ENCODE results near the gene CCDC146.

CCDC146 gene

GRCh38 chr7:77284005-77284404, 161.6 kb downstream of the CCDC146 start:
- DNase-seq (ENCODE audit: low spot score): no peak

- no peak for DNase-seq (ENCODE audit: low spot score)
Observed at GRCh38 chr7:77284616-77285015, 162.2 kb downstream of the CCDC146 start.

GRCh38 chr7:77288676-77289320, 166.4 kb downstream of the CCDC146 start:
- no peak for DNase-seq (ENCODE audit: low spot score)

GRCh38 chr7:77289387-77289786, 167.0 kb downstream of the CCDC146 start:
- no peak for DNase-seq (ENCODE audit: low spot score)

GRCh38 chr7:77290425-77290824, 168.0 kb downstream of the CCDC146 start:
- DNase-seq (ENCODE audit: low spot score): no peak

DNA sequence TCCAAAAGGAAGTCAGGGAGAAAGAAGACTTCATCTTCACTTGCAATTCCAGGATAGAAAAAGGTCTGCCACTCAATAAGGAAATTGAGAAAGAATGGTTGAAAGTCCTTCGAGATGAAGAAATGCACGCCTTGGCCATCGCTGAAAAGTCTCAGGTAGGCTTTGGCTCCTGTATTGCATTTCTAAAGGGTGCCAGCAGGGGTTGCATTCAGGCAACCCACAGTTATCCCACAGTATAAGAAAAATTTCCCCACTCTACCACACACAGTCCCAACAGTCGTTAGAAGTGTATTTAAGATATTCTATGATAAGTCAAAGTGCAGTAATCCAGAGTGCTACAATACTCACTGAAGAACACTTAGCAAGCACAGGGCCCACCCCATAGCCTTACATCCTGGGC, 170.6 kb downstream of the CCDC146 start:
- DNase-seq (ENCODE audit: low spot score): no peak

- no peak for DNase-seq (ENCODE audit: low spot score)
Observed at GRCh38 chr7:77295549-77295948, 173.1 kb downstream of the CCDC146 start.

GRCh38 chr7:77306231-77307067, 184.0 kb downstream of the CCDC146 start:
- DNase-seq (ENCODE audit: low spot score): no peak

- DNase-seq (ENCODE audit: low spot score): no peak
Observed at GRCh38 chr7:77308792-77309191, 186.4 kb downstream of the CCDC146 start.

DNA sequence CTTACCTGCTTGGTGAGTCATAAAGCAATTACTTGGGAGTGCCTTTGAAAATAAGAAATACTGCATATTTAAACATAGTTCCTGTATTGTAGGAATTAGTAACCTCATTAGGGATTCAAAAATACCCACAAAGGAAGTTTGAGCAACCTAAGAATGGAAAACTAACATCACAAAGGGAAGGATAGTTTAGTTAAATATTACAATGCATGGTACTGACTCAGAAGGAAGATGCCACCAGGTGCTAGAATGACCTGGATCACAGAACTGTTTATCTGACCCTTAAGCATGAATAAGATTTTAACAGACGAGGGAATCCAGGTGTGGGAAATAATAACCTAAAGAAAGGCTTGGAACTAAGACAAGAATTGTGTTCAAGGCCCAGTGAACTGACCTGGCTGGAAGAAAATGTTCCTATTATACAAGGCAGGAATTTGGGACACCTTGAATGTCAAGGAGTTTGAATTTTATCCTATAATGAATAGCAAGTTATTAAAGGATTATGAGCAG, 187.4 kb downstream of the CCDC146 start:
- no peak for DNase-seq (ENCODE audit: low spot score)

DNA sequence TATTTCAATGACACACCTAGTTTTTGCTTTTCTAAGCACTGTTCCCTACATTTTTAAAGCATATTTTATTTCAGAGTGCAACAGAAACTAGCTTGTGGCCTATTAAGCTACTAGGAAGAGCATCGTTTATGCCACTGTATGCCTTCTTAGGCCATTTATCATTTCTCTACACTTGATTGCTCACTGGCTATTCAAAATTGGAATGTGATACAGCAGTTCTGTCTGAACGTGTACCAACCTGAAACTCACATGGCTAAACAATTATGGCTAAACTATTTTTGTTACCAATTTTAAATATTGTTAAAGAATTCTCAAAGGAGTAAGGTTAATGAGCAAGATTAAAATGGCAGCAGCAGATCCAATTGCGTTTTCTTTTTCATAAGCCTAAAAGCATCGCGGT, 188.6 kb downstream of the CCDC146 start:
- no peak for DNase-seq (ENCODE audit: low spot score)

- no peak for DNase-seq (ENCODE audit: low spot score)
Observed at GRCh38 chr7:77313085-77313484, 190.7 kb downstream of the CCDC146 start.

GRCh38 chr7:77313876-77314480, 191.6 kb downstream of the CCDC146 start:
- no peak for DNase-seq (ENCODE audit: low spot score)

- DNase-seq (ENCODE audit: low spot score): peak; percentile 49
Observed at GRCh38 chr7:77315182-77315591, 192.8 kb downstream of the CCDC146 start.

DNA sequence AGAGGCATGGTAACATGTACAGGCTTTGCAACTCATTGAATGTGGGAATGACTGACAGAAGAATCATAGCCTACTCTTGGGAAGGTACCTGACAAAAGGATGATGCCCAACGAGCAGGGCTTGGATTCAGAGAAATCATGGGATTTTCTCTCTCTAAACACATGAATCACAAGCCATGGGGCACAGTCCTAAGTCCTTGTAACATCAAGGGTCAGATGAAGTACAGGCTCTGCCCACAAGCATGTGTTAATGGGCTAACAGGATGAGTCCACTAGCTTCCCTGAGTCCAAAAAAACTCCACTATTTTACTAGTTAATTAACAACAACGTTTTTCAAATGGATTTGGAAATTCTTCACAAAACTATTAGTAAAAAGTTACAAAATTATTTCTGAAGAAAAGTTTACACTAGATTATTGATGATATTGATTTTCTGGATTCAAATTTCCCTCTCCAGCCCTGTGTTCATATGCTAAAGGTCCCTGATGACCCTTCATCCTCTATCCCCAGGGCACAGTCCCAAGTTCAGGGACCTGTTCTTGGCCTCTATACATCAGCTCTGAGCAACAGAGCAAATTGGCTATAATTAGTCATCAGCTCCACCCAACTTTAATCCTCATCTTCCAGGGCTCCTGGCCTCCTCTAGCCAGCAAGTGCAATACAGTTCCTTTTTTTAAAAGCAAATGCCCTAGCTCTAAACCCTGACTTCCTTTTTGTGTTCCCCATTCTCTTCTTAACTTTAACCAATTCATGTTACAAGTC, 194.0 kb downstream of the CCDC146 start:
- DNase-seq (ENCODE audit: low spot score): no peak

- DNase-seq (ENCODE audit: low spot score): no peak
Observed at GRCh38 chr7:77318019-77318418, 195.6 kb downstream of the CCDC146 start.

GRCh38 chr7:77320137-77320536, 197.7 kb downstream of the CCDC146 start:
- no peak for DNase-seq (ENCODE audit: low spot score)

DNA sequence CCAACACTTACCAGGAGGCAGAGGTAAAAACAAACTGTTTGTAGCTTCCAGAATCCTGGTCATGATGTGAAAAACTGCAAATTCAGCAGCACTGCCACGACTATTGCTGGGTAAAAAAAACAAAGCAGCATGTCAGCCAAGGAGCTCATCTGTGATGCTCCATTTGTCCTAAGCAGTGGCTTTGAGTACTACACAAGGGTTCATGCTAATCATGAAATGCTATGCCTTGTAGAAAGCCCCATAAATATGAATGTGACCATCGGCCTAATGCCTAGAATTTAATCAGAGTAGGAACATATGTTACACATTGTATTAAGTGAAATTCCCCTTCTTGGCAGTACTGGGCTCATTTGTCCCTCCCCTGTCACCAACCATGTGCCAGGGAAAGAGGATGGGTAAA, 198.3 kb downstream of the CCDC146 start:
- no peak for DNase-seq (ENCODE audit: low spot score)

DNA sequence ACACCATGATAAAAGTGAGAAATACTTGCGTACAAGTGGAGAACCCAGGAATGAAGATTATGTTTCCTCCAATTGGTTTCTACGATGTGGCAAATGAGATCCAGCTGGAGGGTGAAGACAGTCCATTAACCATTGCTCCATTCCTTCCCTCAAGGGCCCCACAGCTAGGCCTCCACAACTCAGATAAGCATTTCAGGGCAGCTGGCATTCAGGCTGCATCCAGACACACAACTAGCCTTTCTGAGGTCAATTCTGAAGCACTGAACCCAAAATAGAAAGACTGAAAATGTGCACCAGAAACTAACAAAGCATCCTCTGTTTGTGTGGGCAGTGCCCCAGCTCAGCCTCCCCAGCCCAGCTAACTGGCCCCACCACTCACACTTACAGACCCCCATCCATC, 198.9 kb downstream of the CCDC146 start:
- no peak for DNase-seq (ENCODE audit: low spot score)

- no peak for DNase-seq (ENCODE audit: low spot score)
Observed at GRCh38 chr7:77326131-77326530, 203.7 kb downstream of the CCDC146 start.

DNA sequence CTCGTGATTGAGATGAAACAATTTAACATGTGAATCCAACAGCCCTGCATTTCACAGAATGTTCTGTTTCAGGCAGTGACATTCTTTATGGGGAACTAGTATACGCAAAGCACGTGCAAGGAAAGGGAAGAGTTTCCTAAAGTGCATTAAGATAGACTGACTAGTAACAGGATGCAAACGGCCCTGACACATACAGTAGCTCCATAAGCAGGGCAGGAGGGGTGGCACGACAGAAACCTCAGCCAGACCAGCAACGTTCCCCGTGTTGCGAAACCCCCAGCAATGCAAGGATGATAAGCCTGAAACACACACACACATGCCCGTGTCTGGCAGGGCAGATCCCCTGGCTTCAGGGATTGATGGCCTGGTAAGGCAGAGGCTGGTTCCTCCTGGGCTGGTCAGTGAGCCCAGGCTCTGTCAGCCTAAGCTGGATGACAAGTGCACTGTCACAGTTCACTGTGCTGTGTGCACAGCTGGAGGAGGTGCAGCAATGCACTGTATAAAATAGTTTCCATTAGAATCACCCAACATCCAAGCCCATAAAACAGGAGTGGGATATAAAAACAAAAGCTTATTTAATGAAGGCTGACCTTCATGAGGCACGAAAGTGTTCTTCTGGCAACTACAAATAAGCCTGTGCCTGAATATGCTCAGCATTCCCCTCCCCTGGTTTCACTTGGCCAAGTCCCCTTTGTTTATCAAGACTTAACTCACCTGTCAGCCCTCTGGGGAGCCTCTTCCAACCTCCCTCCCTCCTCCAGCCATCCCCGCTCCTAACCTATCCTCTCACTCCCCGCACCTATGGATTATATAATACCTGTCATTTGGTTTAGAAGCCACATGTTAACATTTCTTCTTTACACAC, 204.9 kb downstream of the CCDC146 start:
- DNase-seq (ENCODE audit: low spot score): peak; percentile 72

All from GM03348 (cell line).